Retinal pigment epithelial cell (primary cell): ENCODE measurements around the gene TMEM269.

ENCODE experiments used
- DNase-seq: peaks from one replicate; pipeline ENCODE4 v3.0.0-alpha.2; 2010; ENCODE audit warnings: low read depth
- H3K4me3 ChIP-seq: 2 replicates; pipeline ENCODE4 v1.5.1; 2011; ENCODE audit warnings: mild to moderate bottlenecking, low read length, control low read depth, moderate library complexity
- CTCF ChIP-seq: conservative IDR thresholded peaks from 2 replicates; pipeline ENCODE4 v1.5.1; 2011; ENCODE audit warnings: low read depth, low read length, control low read depth, inconsistent platforms

Gene TMEM269

GRCh38 chr1:42822800-42823392 is 38.1 kb downstream of the TMEM269 start:
- H3K4me3 ChIP-seq, result no peak overlapping the region
- DNase-seq, result no peak
- no peak for TF ChIP-seq CTCF

GRCh38 chr1:42824481-42825035 is 39.8 kb downstream of the TMEM269 start:
- H3K4me3 ChIP-seq, result no peak overlapping the region
- DNase-seq, result no peak
- no peak for TF ChIP-seq CTCF

GRCh38 chr1:42825036-42825851 is 40.5 kb downstream of the TMEM269 start:
- no peak overlapping the region for H3K4me3 ChIP-seq
- no peak for TF ChIP-seq CTCF
- no peak for DNase-seq

- no peak overlapping the region for H3K4me3 ChIP-seq
- TF ChIP-seq CTCF, result no peak
- DNase-seq, result no peak
Observed at GRCh38 chr1:42830631-42831030, 45.8 kb downstream of the TMEM269 start.

- TF ChIP-seq CTCF, result no peak
Observed at GRCh38 chr1:42831273-42831672, 46.5 kb downstream of the TMEM269 start.

GRCh38 chr1:42832641-42833240 is 48.0 kb downstream of the TMEM269 start:
- no peak for DNase-seq
- no peak for TF ChIP-seq CTCF
- no peak overlapping the region for H3K4me3 ChIP-seq

More at GRCh38 chr1:42831273-42831672, 46.5 kb downstream of the TMEM269 start:
- H3K4me3 ChIP-seq, result no peak overlapping the region
- DNase-seq, result no peak

- DNase-seq, result no peak
- no peak overlapping the region for H3K4me3 ChIP-seq
- TF ChIP-seq CTCF, result no peak
Observed at GRCh38 chr1:42833981-42834380, 49.2 kb downstream of the TMEM269 start.
